ENCODE results near the gene ARHGEF2.
A peak's percentile ranks its signal among the peaks of the same experiment; 100 is the strongest.

Gene ARHGEF2

GRCh38 chr1:155983191-155984024 lies 5.1 kb upstream of the ARHGEF2 start:
- H3K4me3 ChIP-seq (replicated peaks; ENCODE audit: low read depth, low read length): peak overlapping the region; percentile 74
- no peak for TF ChIP-seq CTCF (IDR thresholded peaks at IDR 0.05; ENCODE audit: low read depth, low read length, missing control alignments)
- peak; percentile 88 for DNase-seq (ENCODE audit: extremely low read depth, low read depth)

- TF ChIP-seq CTCF (IDR thresholded peaks at IDR 0.05; ENCODE audit: low read depth, low read length, missing control alignments): no peak
- peak overlapping the region; percentile 74 for H3K4me3 ChIP-seq (replicated peaks; ENCODE audit: low read depth, low read length)
These were observed 3.8 kb upstream of the ARHGEF2 start for GRCh38 chr1:155982106-155982505.

GRCh38 chr1:155981266-155982088 lies 3.1 kb upstream of the ARHGEF2 start:
- DNase-seq (ENCODE audit: extremely low read depth, low read depth): no peak
- peak overlapping the region; percentile 74 for H3K4me3 ChIP-seq (replicated peaks; ENCODE audit: low read depth, low read length)
- no peak for TF ChIP-seq CTCF (IDR thresholded peaks at IDR 0.05; ENCODE audit: low read depth, low read length, missing control alignments)

More at GRCh38 chr1:155982106-155982505, 3.8 kb upstream of the ARHGEF2 start:
- no peak for DNase-seq (ENCODE audit: extremely low read depth, low read depth)

GRCh38 chr1:155979597-155980343 lies 1.4 kb upstream of the ARHGEF2 start:
- H3K4me3 ChIP-seq (replicated peaks; ENCODE audit: low read depth, low read length): peak overlapping the region; percentile 74
- TF ChIP-seq CTCF (IDR thresholded peaks at IDR 0.05; ENCODE audit: low read depth, low read length, missing control alignments): no peak
- DNase-seq (ENCODE audit: extremely low read depth, low read depth): no peak

- DNase-seq (ENCODE audit: extremely low read depth, low read depth): no peak
- H3K4me3 ChIP-seq (replicated peaks; ENCODE audit: low read depth, low read length): peak overlapping the region; percentile 74
- no peak for TF ChIP-seq CTCF (IDR thresholded peaks at IDR 0.05; ENCODE audit: low read depth, low read length, missing control alignments)
These were observed 654 bp upstream of the ARHGEF2 start for GRCh38 chr1:155978973-155979429.

- no peak for TF ChIP-seq CTCF (IDR thresholded peaks at IDR 0.05; ENCODE audit: low read depth, low read length, missing control alignments)
- DNase-seq (ENCODE audit: extremely low read depth, low read depth): no peak
- H3K4me3 ChIP-seq (replicated peaks; ENCODE audit: low read depth, low read length): peak overlapping the region; percentile 74
These were observed 540 bp downstream of the ARHGEF2 start for GRCh38 chr1:155977690-155978324.
